GM23338 (cell line): ENCODE data around the gene BPIFB1. TPM values are rescaled to one million over a fixed set of nuclear protein-coding genes. Genes with fewer than 3 reads are reported as not detected.

Source experiments
- ATAC-seq: fragments of 200-7000 bp; cut with Tn5 transposase; 3 replicates; pipeline ENCODE4 v1.9.1; 2020
- DNase-seq: peaks from one replicate; pipeline ENCODE4 v3.0.0-alpha.2; 2015; ENCODE audit warnings: low spot score
- H2AFZ ChIP-seq: fragments of 200-600 bp; sonication (generic); 2 replicates; pipeline ENCODE4 v1.8.0; 2016; ENCODE audit warnings: antibody characterized with exemption, mild to moderate bottlenecking, moderate library complexity
- H3F3A ChIP-seq: fragments of 200-600 bp; sonication (generic); replicated peaks from 2 replicates; pipeline ENCODE4 v1.8.0; 2017; ENCODE audit warnings: antibody characterized with exemption, mixed run types, low read depth
- H3K27ac ChIP-seq: fragments of 200-600 bp; sonication (generic); 2 replicates; pipeline ENCODE4 v1.6.1; 2016; ENCODE audit warnings: low read depth
- H3K27me3 ChIP-seq: fragments of 200-600 bp; sonication (generic); 2 replicates; pipeline ENCODE4 v1.8.0; 2016; ENCODE audit warnings: mild to moderate bottlenecking, mixed run types, moderate library complexity; ENCODE audit not compliant: insufficient read depth
- H3K36me3 ChIP-seq: fragments of 200-600 bp; sonication (generic); 2 replicates; pipeline ENCODE4 v1.8.0; 2016; ENCODE audit warnings: mild to moderate bottlenecking; ENCODE audit not compliant: insufficient read depth
- H3K4me1 ChIP-seq: fragments of 200-600 bp; sonication (generic); 2 replicates; pipeline ENCODE4 v1.8.0; 2016; ENCODE audit warnings: mild to moderate bottlenecking, moderate library complexity; ENCODE audit not compliant: insufficient read depth
- H3K4me2 ChIP-seq: fragments of 200-600 bp; sonication (generic); 2 replicates; pipeline ENCODE4 v1.7.1; 2017; ENCODE audit warnings: mixed run types
- H3K4me3 ChIP-seq: fragments of 200-600 bp; sonication (generic); 2 replicates; pipeline ENCODE4 v1.6.1; 2016; ENCODE audit warnings: mixed run types
- H3K79me2 ChIP-seq: fragments of 200-600 bp; sonication (generic); replicated peaks from 2 replicates; pipeline ENCODE4 v1.8.0; 2017; ENCODE audit warnings: mild to moderate bottlenecking; ENCODE audit not compliant: insufficient read depth
- H3K9me2 ChIP-seq: fragments of 200-600 bp; sonication (generic); 2 replicates; pipeline ENCODE4 v1.8.0; 2017; ENCODE audit not compliant: insufficient read depth
- H4K20me1 ChIP-seq: fragments of 200-600 bp; sonication (generic); replicated peaks from 2 replicates; pipeline ENCODE4 v1.8.0; 2017; ENCODE audit warnings: mild to moderate bottlenecking; ENCODE audit not compliant: insufficient read depth
- H3K27ac Mint-ChIP-seq: 2 replicates; pipeline ENCODE4 v1.8.0; 2020; ENCODE audit warnings: inconsistent platforms, mild to moderate bottlenecking, moderate library complexity, mixed read lengths
- H3K27me3 Mint-ChIP-seq: 3 replicates; pipeline ENCODE4 v1.8.0; 2022; ENCODE audit warnings: low read depth, mild to moderate bottlenecking, moderate library complexity, mixed read lengths, inconsistent platforms; ENCODE audit not compliant: insufficient read depth, poor library complexity
- H3K36me3 Mint-ChIP-seq: 3 replicates; pipeline ENCODE4 v1.8.0; 2021; ENCODE audit warnings: low read depth, mild to moderate bottlenecking, inconsistent platforms, moderate library complexity, mixed read lengths
- H3K4me1 Mint-ChIP-seq: 3 replicates; pipeline ENCODE4 v1.8.0; 2020; ENCODE audit warnings: mild to moderate bottlenecking, inconsistent platforms, mixed read lengths
- H3K4me3 Mint-ChIP-seq: 3 replicates; pipeline ENCODE4 v1.8.0; 2021; ENCODE audit warnings: moderate library complexity, mild to moderate bottlenecking, inconsistent platforms, mixed read lengths
- H3K9me3 Mint-ChIP-seq: 3 replicates; pipeline ENCODE4 v1.8.0; 2020; ENCODE audit warnings: moderate library complexity, mild to moderate bottlenecking, inconsistent platforms, mixed read lengths
- CTCF ChIP-seq, 2 experiments: fragments of 200-600 bp in 1 of 2; sonication (generic) in 1 of 2; conservative IDR thresholded peaks; 2 replicates each; pipeline versions ENCODE4 v1.5.1 to v1.6.1; 2016 to 2017; ENCODE audit warnings: antibody characterized with exemption in 2 of 2, low read depth in 2 of 2, mild to moderate bottlenecking in 2 of 2, moderate library complexity in 1 of 2
- EZH2phosphoT487 ChIP-seq: fragments of 200-600 bp; sonication (generic); IDR thresholded peaks from one replicate; pipeline ENCODE4 v1.8.1; 2018; ENCODE audit warnings: antibody characterized with exemption; ENCODE audit not compliant: unreplicated experiment
- NANOG ChIP-seq: IDR thresholded peaks from 2 replicates; pipeline ENCODE4 v1.6.1; 2016; ENCODE audit warnings: antibody characterized with exemption, borderline replicate concordance
- STAT1 ChIP-seq: IDR thresholded peaks from one replicate; pipeline ENCODE4 v1.6.1; 2016; ENCODE audit warnings: antibody characterized with exemption; ENCODE audit not compliant: unreplicated experiment
- ZNF114 ChIP-seq: fragments of 250-450 bp; sonication (Bioruptor Pico); IDR thresholded peaks from 2 replicates; pipeline ENCODE4 v1.5.0; 2020; ENCODE audit warnings: mild to moderate bottlenecking, moderate library complexity
- ZNF331 ChIP-seq: fragments of 250-450 bp; sonication (Bioruptor Pico); IDR thresholded peaks from 2 replicates; pipeline ENCODE4 v1.5.0; 2020; ENCODE audit warnings: low read depth, mild to moderate bottlenecking, moderate library complexity
- polyA plus RNA-seq: library from polyadenylated mRNA; unstranded; fragments of >200 nt; fragmentation: Nextera tagmentation; extraction: Ambion mirVana; gene quantifications from 2 replicates; pipeline ENCODE4 v1.2.1, GENCODE V29; 2016
- total RNA-seq: library from RNA; depleted of rRNA; stranded (reverse); fragments of >200 nt; shearing (Covaris generic); gene quantifications from 2 replicates; pipeline ENCODE4 v1.2.3, GENCODE V29; 2014
- TF ChIP-seq, protein P1 (sequence below): IDR thresholded peaks from one replicate; pipeline ENCODE4 v1.6.1; 2018; ENCODE audit warnings: antibody characterized with exemption; ENCODE audit not compliant: unreplicated experiment
- TF ChIP-seq, protein P2 (sequence below): IDR thresholded peaks from 2 replicates; pipeline ENCODE4 v1.6.1; 2016; ENCODE audit warnings: antibody characterized with exemption
- TF ChIP-seq, protein P3 (sequence below): fragments of 250-450 bp; sonication (Bioruptor Pico); IDR thresholded peaks from 2 replicates; pipeline ENCODE4 v1.5.0; 2020; ENCODE audit warnings: mild to moderate bottlenecking, moderate library complexity

The BPIFB1 gene
- total and polyA plus RNA-seq, 2 experiments from 2014 or later: not detected

DNA sequence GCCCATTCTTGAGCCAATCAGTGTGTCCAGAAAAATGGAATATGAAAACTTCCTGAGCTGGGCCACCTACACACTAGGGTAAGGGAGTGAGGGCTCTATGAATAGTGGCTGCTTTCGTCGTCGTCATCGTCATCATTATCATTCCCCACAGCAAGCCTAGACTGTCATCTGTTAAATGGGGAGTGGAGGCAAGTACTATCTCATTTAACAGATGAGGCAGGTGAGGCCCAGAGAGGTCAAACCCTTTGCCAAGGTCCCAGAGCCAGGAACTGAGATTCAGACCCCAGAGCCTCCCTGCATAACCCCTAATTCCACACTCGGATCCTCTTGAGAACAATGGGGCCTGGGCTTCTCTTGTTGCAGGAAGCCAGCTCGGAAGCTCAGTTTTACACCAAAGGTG lies 20.6 kb downstream of the BPIFB1 start (continued):
- TF ChIP-seq, protein P1, sequence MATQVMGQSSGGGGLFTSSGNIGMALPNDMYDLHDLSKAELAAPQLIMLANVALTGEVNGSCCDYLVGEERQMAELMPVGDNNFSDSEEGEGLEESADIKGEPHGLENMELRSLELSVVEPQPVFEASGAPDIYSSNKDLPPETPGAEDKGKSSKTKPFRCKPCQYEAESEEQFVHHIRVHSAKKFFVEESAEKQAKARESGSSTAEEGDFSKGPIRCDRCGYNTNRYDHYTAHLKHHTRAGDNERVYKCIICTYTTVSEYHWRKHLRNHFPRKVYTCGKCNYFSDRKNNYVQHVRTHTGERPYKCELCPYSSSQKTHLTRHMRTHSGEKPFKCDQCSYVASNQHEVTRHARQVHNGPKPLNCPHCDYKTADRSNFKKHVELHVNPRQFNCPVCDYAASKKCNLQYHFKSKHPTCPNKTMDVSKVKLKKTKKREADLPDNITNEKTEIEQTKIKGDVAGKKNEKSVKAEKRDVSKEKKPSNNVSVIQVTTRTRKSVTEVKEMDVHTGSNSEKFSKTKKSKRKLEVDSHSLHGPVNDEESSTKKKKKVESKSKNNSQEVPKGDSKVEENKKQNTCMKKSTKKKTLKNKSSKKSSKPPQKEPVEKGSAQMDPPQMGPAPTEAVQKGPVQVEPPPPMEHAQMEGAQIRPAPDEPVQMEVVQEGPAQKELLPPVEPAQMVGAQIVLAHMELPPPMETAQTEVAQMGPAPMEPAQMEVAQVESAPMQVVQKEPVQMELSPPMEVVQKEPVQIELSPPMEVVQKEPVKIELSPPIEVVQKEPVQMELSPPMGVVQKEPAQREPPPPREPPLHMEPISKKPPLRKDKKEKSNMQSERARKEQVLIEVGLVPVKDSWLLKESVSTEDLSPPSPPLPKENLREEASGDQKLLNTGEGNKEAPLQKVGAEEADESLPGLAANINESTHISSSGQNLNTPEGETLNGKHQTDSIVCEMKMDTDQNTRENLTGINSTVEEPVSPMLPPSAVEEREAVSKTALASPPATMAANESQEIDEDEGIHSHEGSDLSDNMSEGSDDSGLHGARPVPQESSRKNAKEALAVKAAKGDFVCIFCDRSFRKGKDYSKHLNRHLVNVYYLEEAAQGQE: no peak
- TF ChIP-seq CTCF (conservative IDR thresholded peaks at IDR 0.05; ENCODE audit: low read depth in 2 of 2) (no peak), ZNF114 (CRISPR knock-in tag) (no peak), EZH2phosphoT487 (no peak), STAT1 (no peak), ZNF331 (CRISPR knock-in tag) (no peak)

DNA sequence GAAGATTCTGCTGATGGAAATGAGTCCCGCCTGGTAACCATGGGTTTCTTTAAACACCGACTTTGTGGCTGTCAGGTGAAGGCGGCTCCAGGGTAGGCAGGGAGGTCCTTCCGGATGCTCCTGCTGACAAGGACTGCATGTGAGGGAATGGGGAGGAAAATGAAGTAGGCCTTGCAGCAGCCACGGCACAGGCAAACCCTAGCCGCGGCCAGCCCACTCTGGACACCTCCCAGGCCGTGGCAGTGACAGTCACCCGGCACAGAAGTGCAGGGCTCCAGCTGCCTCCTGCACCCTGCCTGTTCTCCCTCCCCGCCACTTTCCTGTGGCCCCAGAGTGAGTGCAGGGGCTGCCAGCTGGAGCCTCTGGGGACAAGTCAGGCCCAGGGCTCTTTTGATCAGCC lies 21.0 kb downstream of the BPIFB1 start:
- no peaks in the 10 kb centered on the region for H4K20me1 ChIP-seq
- ATAC-seq (no peak), DNase-seq (no peak)
- no peak overlapping the region for H3K4me3 Mint-ChIP-seq
- no peaks in the 10 kb centered on the region for H3K9me2 ChIP-seq
- H2AFZ ChIP-seq: no peak overlapping the region
- H3K4me1 Mint-ChIP-seq: no peaks in the 10 kb centered on the region; the same call in 2 of the 3 replicates
- H3K27ac Mint-ChIP-seq: no peak overlapping the region
- no peaks in the 10 kb centered on the region for H3K27me3 ChIP-seq
- H3K4me1 ChIP-seq: no peaks in the 10 kb centered on the region
- H3K4me2 ChIP-seq: no peak overlapping the region
- no peak overlapping the region for H3K27ac ChIP-seq
- no peaks in the 10 kb centered on the region for H3F3A ChIP-seq
- H3K9me3 Mint-ChIP-seq: no peaks in the 10 kb centered on the region; the same call in 2 of the 3 replicates
- H3K27me3 Mint-ChIP-seq: no peaks in the 10 kb centered on the region
- H3K4me3 ChIP-seq: no peak overlapping the region
- no peaks in the 10 kb centered on the region for H3K36me3 ChIP-seq
- no peaks in the 10 kb centered on the region for H3K79me2 ChIP-seq
- H3K36me3 Mint-ChIP-seq: no peaks in the 10 kb centered on the region
- TF ChIP-seq EZH2phosphoT487 (no peak), NANOG (no peak)
- TF ChIP-seq, protein P2, sequence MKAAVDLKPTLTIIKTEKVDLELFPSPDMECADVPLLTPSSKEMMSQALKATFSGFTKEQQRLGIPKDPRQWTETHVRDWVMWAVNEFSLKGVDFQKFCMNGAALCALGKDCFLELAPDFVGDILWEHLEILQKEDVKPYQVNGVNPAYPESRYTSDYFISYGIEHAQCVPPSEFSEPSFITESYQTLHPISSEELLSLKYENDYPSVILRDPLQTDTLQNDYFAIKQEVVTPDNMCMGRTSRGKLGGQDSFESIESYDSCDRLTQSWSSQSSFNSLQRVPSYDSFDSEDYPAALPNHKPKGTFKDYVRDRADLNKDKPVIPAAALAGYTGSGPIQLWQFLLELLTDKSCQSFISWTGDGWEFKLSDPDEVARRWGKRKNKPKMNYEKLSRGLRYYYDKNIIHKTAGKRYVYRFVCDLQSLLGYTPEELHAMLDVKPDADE: no peak
- TF ChIP-seq, protein P3, sequence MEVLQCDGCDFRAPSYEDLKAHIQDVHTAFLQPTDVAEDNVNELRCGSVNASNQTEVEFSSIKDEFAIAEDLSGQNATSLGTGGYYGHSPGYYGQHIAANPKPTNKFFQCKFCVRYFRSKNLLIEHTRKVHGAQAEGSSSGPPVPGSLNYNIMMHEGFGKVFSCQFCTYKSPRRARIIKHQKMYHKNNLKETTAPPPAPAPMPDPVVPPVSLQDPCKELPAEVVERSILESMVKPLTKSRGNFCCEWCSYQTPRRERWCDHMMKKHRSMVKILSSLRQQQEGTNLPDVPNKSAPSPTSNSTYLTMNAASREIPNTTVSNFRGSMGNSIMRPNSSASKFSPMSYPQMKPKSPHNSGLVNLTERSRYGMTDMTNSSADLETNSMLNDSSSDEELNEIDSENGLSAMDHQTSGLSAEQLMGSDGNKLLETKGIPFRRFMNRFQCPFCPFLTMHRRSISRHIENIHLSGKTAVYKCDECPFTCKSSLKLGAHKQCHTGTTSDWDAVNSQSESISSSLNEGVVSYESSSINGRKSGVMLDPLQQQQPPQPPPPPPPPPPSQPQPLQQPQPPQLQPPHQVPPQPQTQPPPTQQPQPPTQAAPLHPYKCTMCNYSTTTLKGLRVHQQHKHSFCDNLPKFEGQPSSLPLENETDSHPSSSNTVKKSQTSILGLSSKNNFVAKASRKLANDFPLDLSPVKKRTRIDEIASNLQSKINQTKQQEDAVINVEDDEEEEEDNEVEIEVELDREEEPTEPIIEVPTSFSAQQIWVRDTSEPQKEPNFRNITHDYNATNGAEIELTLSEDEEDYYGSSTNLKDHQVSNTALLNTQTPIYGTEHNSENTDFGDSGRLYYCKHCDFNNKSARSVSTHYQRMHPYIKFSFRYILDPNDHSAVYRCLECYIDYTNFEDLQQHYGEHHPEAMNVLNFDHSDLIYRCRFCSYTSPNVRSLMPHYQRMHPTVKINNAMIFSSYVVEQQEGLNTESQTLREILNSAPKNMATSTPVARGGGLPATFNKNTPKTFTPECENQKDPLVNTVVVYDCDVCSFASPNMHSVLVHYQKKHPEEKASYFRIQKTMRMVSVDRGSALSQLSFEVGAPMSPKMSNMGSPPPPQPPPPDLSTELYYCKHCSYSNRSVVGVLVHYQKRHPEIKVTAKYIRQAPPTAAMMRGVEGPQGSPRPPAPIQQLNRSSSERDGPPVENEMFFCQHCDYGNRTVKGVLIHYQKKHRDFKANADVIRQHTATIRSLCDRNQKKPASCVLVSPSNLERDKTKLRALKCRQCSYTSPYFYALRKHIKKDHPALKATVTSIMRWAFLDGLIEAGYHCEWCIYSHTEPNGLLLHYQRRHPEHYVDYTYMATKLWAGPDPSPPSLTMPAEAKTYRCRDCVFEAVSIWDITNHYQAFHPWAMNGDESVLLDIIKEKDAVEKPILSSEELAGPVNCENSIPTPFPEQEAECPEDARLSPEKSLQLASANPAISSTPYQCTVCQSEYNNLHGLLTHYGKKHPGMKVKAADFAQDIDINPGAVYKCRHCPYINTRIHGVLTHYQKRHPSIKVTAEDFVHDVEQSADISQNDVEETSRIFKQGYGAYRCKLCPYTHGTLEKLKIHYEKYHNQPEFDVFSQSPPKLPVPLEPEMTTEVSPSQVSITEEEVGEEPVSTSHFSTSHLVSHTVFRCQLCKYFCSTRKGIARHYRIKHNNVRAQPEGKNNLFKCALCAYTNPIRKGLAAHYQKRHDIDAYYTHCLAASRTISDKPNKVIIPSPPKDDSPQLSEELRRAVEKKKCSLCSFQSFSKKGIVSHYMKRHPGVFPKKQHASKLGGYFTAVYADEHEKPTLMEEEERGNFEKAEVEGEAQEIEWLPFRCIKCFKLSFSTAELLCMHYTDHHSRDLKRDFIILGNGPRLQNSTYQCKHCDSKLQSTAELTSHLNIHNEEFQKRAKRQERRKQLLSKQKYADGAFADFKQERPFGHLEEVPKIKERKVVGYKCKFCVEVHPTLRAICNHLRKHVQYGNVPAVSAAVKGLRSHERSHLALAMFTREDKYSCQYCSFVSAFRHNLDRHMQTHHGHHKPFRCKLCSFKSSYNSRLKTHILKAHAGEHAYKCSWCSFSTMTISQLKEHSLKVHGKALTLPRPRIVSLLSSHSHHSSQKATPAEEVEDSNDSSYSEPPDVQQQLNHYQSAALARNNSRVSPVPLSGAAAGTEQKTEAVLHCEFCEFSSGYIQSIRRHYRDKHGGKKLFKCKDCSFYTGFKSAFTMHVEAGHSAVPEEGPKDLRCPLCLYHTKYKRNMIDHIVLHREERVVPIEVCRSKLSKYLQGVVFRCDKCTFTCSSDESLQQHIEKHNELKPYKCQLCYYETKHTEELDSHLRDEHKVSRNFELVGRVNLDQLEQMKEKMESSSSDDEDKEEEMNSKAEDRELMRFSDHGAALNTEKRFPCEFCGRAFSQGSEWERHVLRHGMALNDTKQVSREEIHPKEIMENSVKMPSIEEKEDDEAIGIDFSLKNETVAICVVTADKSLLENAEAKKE (CRISPR knock-in tag): no peak
- TF ChIP-seq, protein P1: no peak
